Measurements from ENCODE around the gene PHACTR1. TPM values are rescaled to one million over a fixed set of nuclear protein-coding genes. Genes with fewer than 3 reads are reported as not detected.

The PHACTR1 gene
- total and polyA plus RNA-seq, 2 donors (not counting 1 experiment from before 2014, with no cell fraction given) = 0.60 to 1.2 TPM

GRCh38 chr6:13275435-13275989 is 558.9 kb downstream of the PHACTR1 start:
- TF ChIP-seq EZH2 (IDR thresholded peaks at IDR 0.05; ENCODE audit: low read length, missing control alignments) (no peak), CTCF (conservative IDR thresholded peaks at IDR 0.05 in 1 of 2, IDR thresholded peaks at IDR 0.05 in 1 of 2; ENCODE audit: low read depth in 1 of 2, low read length in 2 of 2) (no peak)
- DNase-seq (ENCODE audit: low read depth in 2 of 2) = no peak
- Histone ChIP-seq H3K4me1 (ENCODE audit: control insufficient read depth, extremely low read depth, insufficient read depth, low read length) (peaks cover 3% of the 10 kb centered on the region), H3K36me3 (ENCODE audit: control insufficient read depth, insufficient read depth, low read length) (no peaks in the 10 kb centered on the region), H2AFZ (ENCODE audit: low read length) (no peak overlapping the region), H3K4me2 (ENCODE audit: extremely low read depth, insufficient read depth, low read length) (no peak overlapping the region), H3K9me3 (ENCODE audit: control insufficient read depth, insufficient read depth, low read depth, low read length) (no peaks in the 10 kb centered on the region), H3K27ac (ENCODE audit: insufficient read depth, low read length) (no peak overlapping the region), H3K4me3 (replicated peaks in 1 of 4; ENCODE audit: control extremely low read depth in 1 of 4, insufficient read depth in 1 of 4, low read depth in 3 of 4, low read length in 4 of 4) (no peak overlapping the region), H4K20me1 (ENCODE audit: control insufficient read depth, extremely low read depth, insufficient read depth, low read length) (no peaks in the 10 kb centered on the region), H3K27me3 (ENCODE audit: control insufficient read depth, insufficient read depth, low read length) (no peaks in the 10 kb centered on the region), H3K79me2 (ENCODE audit: control insufficient read depth, insufficient read depth, low read length) (no peaks in the 10 kb centered on the region), H3K9ac (ENCODE audit: insufficient read depth, low read length) (no peak overlapping the region)

- Histone ChIP-seq H2AFZ (ENCODE audit: low read length) (no peak overlapping the region), H3K4me2 (ENCODE audit: extremely low read depth, insufficient read depth, low read length) (no peak overlapping the region), H3K9me3 (ENCODE audit: control insufficient read depth, insufficient read depth, low read depth, low read length) (no peaks in the 10 kb centered on the region), H3K9ac (ENCODE audit: insufficient read depth, low read length) (no peak overlapping the region), H3K4me1 (ENCODE audit: control insufficient read depth, extremely low read depth, insufficient read depth, low read length) (peaks cover 3% of the 10 kb centered on the region), H3K79me2 (ENCODE audit: control insufficient read depth, insufficient read depth, low read length) (no peaks in the 10 kb centered on the region), H4K20me1 (ENCODE audit: control insufficient read depth, extremely low read depth, insufficient read depth, low read length) (no peaks in the 10 kb centered on the region), H3K27me3 (ENCODE audit: control insufficient read depth, insufficient read depth, low read length) (no peaks in the 10 kb centered on the region), H3K4me3 (replicated peaks in 1 of 4; ENCODE audit: control extremely low read depth in 1 of 4, insufficient read depth in 1 of 4, low read depth in 3 of 4, low read length in 4 of 4) (no peak overlapping the region), H3K27ac (ENCODE audit: insufficient read depth, low read length) (no peak overlapping the region), H3K36me3 (ENCODE audit: control insufficient read depth, insufficient read depth, low read length) (no peaks in the 10 kb centered on the region)
- DNase-seq (ENCODE audit: low read depth in 2 of 2) = no peak
- no peak for TF ChIP-seq EZH2 (IDR thresholded peaks at IDR 0.05; ENCODE audit: low read length, missing control alignments)
- TF ChIP-seq CTCF (conservative IDR thresholded peaks at IDR 0.05 in 1 of 2, IDR thresholded peaks at IDR 0.05 in 1 of 2; ENCODE audit: low read depth in 1 of 2, low read length in 2 of 2) = no peak
Observed at GRCh38 chr6:13277231-13277630, 560.7 kb downstream of the PHACTR1 start.

GRCh38 chr6:13278164-13278563 is 561.6 kb downstream of the PHACTR1 start:
- Histone ChIP-seq H3K27me3 (ENCODE audit: control insufficient read depth, insufficient read depth, low read length) (no peaks in the 10 kb centered on the region), H3K4me2 (ENCODE audit: extremely low read depth, insufficient read depth, low read length) (no peak overlapping the region), H4K20me1 (ENCODE audit: control insufficient read depth, extremely low read depth, insufficient read depth, low read length) (no peaks in the 10 kb centered on the region), H3K79me2 (ENCODE audit: control insufficient read depth, insufficient read depth, low read length) (no peaks in the 10 kb centered on the region), H3K27ac (ENCODE audit: insufficient read depth, low read length) (no peak overlapping the region), H2AFZ (ENCODE audit: low read length) (no peak overlapping the region), H3K9ac (ENCODE audit: insufficient read depth, low read length) (no peak overlapping the region), H3K9me3 (ENCODE audit: control insufficient read depth, insufficient read depth, low read depth, low read length) (no peaks in the 10 kb centered on the region), H3K4me3 (replicated peaks in 1 of 4; ENCODE audit: control extremely low read depth in 1 of 4, insufficient read depth in 1 of 4, low read depth in 3 of 4, low read length in 4 of 4) (no peak overlapping the region), H3K4me1 (ENCODE audit: control insufficient read depth, extremely low read depth, insufficient read depth, low read length) (peaks cover 3% of the 10 kb centered on the region), H3K36me3 (ENCODE audit: control insufficient read depth, insufficient read depth, low read length) (no peaks in the 10 kb centered on the region)
- TF ChIP-seq CTCF (conservative IDR thresholded peaks at IDR 0.05 in 1 of 2, IDR thresholded peaks at IDR 0.05 in 1 of 2; ENCODE audit: low read depth in 1 of 2, low read length in 2 of 2) (no peak), EZH2 (IDR thresholded peaks at IDR 0.05; ENCODE audit: low read length, missing control alignments) (no peak)
- no peak for DNase-seq (ENCODE audit: low read depth in 2 of 2)

All from fibroblast of lung (primary cell).